Effector CD8-positive, alpha-beta T cell (primary cell): Measurements from ENCODE around the gene HINT3.
"Not testable (repeated sequence)": the region's sequence is repeated elsewhere in the genome, so short reads cannot be mapped to it uniquely, and the experiment has no call there.

ENCODE experiments used
- DNase-seq: peaks from one replicate; lab custom pipeline; 2025; lab: John Stamatoyannopoulos, UW

Gene HINT3

GRCh38 chr6:126002755-126003679 lies 46.4 kb downstream of the HINT3 start:
- DNase-seq, result no peak

DNA sequence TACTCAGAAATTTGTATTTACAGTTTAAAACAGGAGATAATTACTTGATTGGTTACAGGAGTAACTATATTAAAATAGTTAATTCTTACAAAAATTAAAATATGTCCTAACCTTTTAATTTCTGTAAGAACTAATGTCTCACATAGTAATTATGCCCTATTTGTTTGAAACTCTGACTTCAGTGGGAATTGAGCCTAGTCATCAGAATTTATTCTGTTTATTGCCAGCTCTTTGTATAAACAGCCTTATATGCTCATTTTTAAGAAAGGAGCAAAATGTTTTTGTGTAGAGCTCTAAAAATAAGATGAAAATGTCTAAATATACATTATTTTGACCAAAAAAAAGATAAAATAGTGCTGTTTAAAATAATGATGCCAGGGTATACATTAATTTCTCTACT lies 51.2 kb downstream of the HINT3 start:
- DNase-seq, result no peak

DNA sequence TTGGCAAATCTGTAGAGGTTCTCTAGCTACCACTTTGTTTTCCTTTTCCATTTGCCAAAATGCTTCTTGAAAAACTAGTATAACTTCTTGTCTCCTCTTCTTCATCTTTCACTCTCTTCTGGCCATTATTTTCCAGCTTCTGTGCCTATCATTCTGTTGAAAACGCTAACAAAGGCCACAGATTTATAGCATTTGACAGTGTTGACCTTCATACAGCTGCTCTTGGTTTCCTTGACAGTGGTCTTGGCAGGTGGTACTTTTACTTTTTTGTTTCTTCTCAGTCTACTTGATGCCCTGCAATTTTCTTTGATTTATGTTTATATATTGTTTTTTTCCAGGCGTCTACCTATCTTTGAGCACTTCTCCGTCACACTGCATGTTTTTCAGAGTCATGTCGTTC lies 53.5 kb downstream of the HINT3 start:
- no peak for DNase-seq

GRCh38 chr6:126015863-126016262 lies 59.3 kb downstream of the HINT3 start:
- no peak for DNase-seq

DNA sequence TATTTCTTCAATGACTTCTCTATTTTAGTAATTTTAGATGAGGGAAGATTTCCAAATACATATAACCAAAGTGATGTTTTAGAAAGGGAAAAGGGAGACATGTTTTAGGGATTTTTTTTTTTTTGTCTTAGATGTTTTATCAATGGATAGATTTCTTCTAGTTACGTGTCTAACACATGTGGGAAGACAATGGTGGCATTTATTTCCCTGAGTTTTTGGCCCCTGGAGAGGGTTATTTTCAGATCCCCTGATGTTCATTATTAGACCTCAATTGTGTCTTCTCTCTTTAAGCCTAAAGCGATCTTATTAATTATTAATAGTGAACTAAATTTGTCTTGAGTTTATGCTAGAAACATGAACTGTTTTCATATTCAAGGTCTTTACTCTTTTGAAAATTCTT lies 60.0 kb downstream of the HINT3 start:
- DNase-seq, result no peak

- DNase-seq, result no peak
Measured at GRCh38 chr6:126017668-126018067, 61.1 kb downstream of the HINT3 start.

GRCh38 chr6:126020305-126021050 lies 63.9 kb downstream of the HINT3 start:
- no peak for DNase-seq

DNA sequence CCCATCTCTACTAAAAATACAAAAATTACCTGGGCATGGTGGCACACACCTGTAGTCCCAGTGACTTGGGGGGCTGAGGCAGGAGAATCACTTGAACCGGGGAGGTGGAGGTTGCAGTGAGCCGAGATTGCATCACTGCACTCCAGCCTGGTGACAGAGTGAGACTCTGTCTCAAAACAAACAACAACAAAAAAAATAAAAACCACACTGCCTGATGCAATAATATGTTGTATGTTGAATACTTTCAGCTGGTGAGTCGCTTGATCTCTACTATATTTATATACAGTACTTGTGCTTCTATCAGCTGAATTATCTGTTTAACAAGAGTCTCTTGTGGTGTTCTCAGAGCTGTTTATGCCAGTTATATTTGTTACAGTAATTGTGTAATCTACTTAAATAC lies 66.9 kb downstream of the HINT3 start:
- DNase-seq, result not testable (repeated sequence)

GRCh38 chr6:126026001-126026400 lies 69.4 kb downstream of the HINT3 start:
- no peak for DNase-seq

DNA sequence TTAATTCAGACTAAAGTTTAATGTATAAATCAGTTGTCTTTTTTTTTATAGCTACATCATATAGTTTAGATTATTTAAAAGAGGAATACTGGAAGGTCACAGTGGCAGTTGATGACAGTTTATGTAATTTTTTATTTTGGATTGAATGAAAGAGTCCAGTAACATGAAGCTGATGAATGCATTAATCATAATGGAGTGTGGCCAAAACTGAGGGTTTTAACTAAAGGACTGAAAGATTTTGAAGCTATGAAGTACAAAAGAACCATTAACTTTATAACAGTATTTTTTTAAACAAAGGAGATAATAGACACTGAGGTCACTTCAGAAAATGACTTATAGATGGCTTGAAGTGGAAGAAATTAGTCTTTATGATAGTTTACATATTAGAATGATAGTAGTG lies 71.0 kb downstream of the HINT3 start:
- DNase-seq, result no peak
